Lower leg skin (tissue), 4 donors: ENCODE measurements around the gene CLDN10. TPM values are rescaled to one million over a fixed set of nuclear protein-coding genes. Genes with fewer than 3 reads are reported as not detected.

Experiments used
- DNase-seq, 2 donors: peaks; one replicate each; pipeline ENCODE4 v3.0.0-alpha.2; 2019; ENCODE audit warnings: low spot score in 2 of 2
- H3K4me3 ChIP-seq: fragments of 200-600 bp; sonication (generic); 2 replicates; pipeline ENCODE4 v1.5.1; 2017; ENCODE audit warnings: mild to moderate bottlenecking, low read depth; ENCODE audit not compliant: poor library complexity, severe bottlenecking
- CTCF ChIP-seq, 3 donors: fragments of 450-650 bp; IDR thresholded peaks; one replicate each; pipeline ENCODE4 v1.5.1; 2016; ENCODE audit warnings: antibody characterized with exemption in 3 of 3, mild to moderate bottlenecking in 3 of 3, moderate library complexity in 2 of 3
- POLR2A ChIP-seq, 2 donors: fragments of 450-650 bp; IDR thresholded peaks; one replicate each; pipeline ENCODE4 v1.6.1; 2016 to 2017; ENCODE audit warnings: antibody characterized with exemption in 2 of 2, mild to moderate bottlenecking in 1 of 2, moderate library complexity in 1 of 2
- WGBS, 2 donors: methylation state at CpG; one replicate each; pipeline ENCODE4 v1.1.5; 2018; 5-methylcytosine and 5-hydroxymethylcytosine counted together
- intact Hi-C: fragments of 100-400 bp; cut with DNase I; formaldehyde crosslinking; loops from one replicate; pipeline ENCODE4 v1.15.0; 2023; ENCODE audit warnings: low total_unique reads
- total RNA-seq, 4 donors: library from RNA; depleted of rRNA; stranded (reverse); fragments of >200 nt; gene quantifications; one replicate each; pipeline ENCODE4 v1.1.0, GENCODE V29; 2016

Gene CLDN10
- total RNA-seq, 4 donors from 2014 or later = 7.6 to 33.3 (median 19.9) TPM

DNA sequence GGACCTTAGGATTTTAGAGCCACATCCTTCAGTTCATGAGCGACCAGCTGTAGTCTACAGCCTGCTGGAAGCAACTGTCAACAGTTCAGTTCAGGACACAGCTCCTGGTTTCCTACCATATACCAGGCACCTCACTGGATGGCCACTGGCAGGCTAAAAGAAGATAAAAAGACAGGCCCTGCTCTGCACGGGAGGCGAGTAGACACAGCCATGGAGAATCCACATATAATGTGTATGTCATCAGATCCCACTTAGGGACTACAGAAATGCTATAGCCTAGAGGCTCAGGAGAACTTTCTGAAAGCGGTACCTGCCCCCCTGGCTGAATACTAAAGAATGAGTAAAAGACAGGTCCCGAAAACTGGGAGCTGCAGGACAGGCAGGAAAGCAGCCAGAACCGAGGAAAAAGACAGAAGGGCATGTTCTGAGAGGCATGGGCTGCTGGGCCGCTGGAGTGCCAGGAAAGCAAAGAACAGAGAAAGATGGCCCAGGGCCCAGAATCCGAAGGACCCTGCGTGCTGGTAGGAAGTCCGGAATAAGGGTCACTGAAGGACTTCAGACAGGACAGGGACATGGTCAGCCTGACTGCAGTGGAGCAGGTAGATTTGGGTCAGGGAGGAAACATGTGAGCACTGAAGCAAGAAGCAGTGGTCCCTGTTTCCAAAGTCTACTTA is 68.4 kb downstream of the CLDN10 start:
- H3K4me3 ChIP-seq = no peak overlapping the region
- intact Hi-C loops = loop anchor here (5.0 kb wide), 1 partner anchor 211 kb away; no protein-coding TSS in a partner anchor
- DNase-seq = no peak
- TF ChIP-seq CTCF (IDR thresholded peaks at IDR 0.05) = no peak
- no peak for TF ChIP-seq POLR2A (IDR thresholded peaks at IDR 0.05)
- WGBS, 2 donors = 74 to 78% methylated on average over 10 of the region's 10 CpGs

- TF ChIP-seq POLR2A (IDR thresholded peaks at IDR 0.05) = no peak
- TF ChIP-seq CTCF (IDR thresholded peaks at IDR 0.05) = no peak
- DNase-seq = no peak
- intact Hi-C loops = loop anchor here (5.0 kb wide), 1 partner anchor 209 kb away; no protein-coding TSS in a partner anchor
- no peak overlapping the region for H3K4me3 ChIP-seq
- WGBS, 2 donors = 49 to 58% methylated on average over 5 of the region's 5 CpGs
Observed at GRCh38 chr13:95623141-95623540, 70.6 kb downstream of the CLDN10 start.

DNA sequence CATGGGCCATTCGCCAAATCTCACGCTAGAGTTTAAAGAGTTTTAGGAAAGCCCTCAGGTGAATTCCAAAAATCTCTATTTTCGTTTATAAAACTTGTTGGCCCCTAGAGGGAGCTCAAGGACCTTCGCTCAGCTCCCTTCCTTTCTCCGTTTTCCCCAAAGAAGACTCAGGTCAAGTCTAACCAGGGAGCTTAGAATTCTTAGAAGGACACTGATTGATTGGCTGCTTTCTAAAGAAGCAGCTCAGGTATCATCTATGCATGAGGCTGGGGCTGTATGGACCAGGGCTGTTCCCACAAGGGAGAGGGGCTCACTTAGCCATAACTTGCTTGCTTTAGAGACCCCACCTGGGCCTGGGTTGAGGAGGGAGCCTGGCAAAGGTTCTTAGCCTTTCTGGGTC is 71.5 kb downstream of the CLDN10 start:
- intact Hi-C loops = loop anchor here (5.0 kb wide), 1 partner anchor 208 kb away; no protein-coding TSS in a partner anchor
- DNase-seq = no peak
- WGBS, 2 donors = 14 to 26% methylated on average over 5 of the region's 5 CpGs
- TF ChIP-seq POLR2A (IDR thresholded peaks at IDR 0.05) (no peak), CTCF (IDR thresholded peaks at IDR 0.05) (no peak)
- H3K4me3 ChIP-seq = no peak overlapping the region

DNA sequence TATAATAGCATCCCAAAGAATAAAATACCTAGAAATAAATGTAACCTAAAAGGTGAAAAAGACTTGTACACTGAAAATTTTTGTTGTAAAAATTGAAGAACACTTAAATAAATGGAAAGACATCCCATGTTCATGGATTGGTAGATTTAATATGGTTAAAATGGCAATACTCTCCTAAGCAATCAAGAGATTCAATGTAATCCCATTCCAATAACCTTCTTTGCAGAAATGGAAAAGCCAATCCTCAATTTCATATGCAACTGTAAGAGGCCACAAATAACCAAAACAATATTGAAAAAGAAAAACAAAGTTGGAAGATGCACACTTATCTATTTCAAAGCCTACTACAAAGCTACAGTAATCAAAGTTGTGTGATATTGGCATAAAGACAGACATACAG is 74.2 kb downstream of the CLDN10 start:
- no peak for DNase-seq
- H3K4me3 ChIP-seq = no peak overlapping the region
- TF ChIP-seq CTCF (IDR thresholded peaks at IDR 0.05) (no peak), POLR2A (IDR thresholded peaks at IDR 0.05) (no peak)
- intact Hi-C loops = no loop called here

- TF ChIP-seq POLR2A (IDR thresholded peaks at IDR 0.05) = no peak
- no peak for TF ChIP-seq CTCF (IDR thresholded peaks at IDR 0.05)
- no peak overlapping the region for H3K4me3 ChIP-seq
- 97 to 100% methylated on average over 1 of the region's 1 CpG for WGBS, 2 donors
- DNase-seq = no peak
- intact Hi-C loops = no loop called here
Observed at GRCh38 chr13:95627590-95627989, 75.1 kb downstream of the CLDN10 start.

DNA sequence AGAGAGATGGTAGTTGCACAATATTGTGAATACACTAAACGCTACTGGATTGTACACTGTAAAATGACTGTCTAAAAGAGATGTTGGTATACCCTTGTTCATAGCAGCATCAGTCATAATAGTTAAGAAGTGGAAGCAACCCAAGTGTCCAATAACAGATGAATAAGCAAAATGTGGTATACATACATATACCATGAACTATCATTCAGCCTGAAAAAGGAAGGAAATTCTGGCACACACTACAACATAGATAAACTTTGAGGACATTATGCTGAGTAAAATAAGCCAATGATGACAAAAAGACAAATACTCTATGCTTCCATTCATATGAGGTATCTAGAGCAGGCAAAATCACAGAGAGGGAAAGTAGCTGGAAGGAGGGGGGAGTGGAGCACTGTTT is 76.0 kb downstream of the CLDN10 start:
- no peak for DNase-seq
- 93 to 95% methylated on average over 1 of the region's 1 CpG for WGBS, 2 donors
- TF ChIP-seq POLR2A (IDR thresholded peaks at IDR 0.05) (no peak), CTCF (IDR thresholded peaks at IDR 0.05) (no peak)
- intact Hi-C loops = no loop called here
- H3K4me3 ChIP-seq = no peak overlapping the region
